HUES48 (cell line): ENCODE results near the gene PYY.

Experiments used
- H3K27ac ChIP-seq: one replicate; pipeline ENCODE4 v1.7.0; 2013; ENCODE audit warnings: low read depth, low read length, inconsistent platforms
- H3K27me3 ChIP-seq: 2 replicates; pipeline ENCODE4 v1.6.1; 2013; ENCODE audit warnings: mild to moderate bottlenecking, low read length; ENCODE audit not compliant: control insufficient read depth, insufficient read depth
- H3K36me3 ChIP-seq: 2 replicates; pipeline ENCODE4 v1.6.1; 2013; ENCODE audit warnings: low read length; ENCODE audit not compliant: control insufficient read depth, insufficient read depth
- H3K4me1 ChIP-seq: 2 replicates; pipeline ENCODE4 v1.6.1; 2013; ENCODE audit warnings: mild to moderate bottlenecking, low read length; ENCODE audit not compliant: control insufficient read depth, insufficient read depth
- H3K4me3 ChIP-seq: 2 replicates; pipeline ENCODE4 v1.5.1; 2013; ENCODE audit warnings: mild to moderate bottlenecking, low read depth, low read length
- H3K9ac ChIP-seq: 2 replicates; pipeline ENCODE4 v1.6.1; 2013; ENCODE audit warnings: mild to moderate bottlenecking, low read depth, low read length, moderate library complexity
- H3K9me3 ChIP-seq: 2 replicates; pipeline ENCODE4 v1.6.1; 2013; ENCODE audit warnings: low read length; ENCODE audit not compliant: control insufficient read depth, insufficient read depth

Gene PYY

GRCh38 chr17:43992641-43993040 is 38.9 kb upstream of the PYY start:
- no peak overlapping the region for H3K27ac ChIP-seq
- H3K4me3 ChIP-seq: no peak overlapping the region
- no peaks in the 10 kb centered on the region for H3K9me3 ChIP-seq
- H3K27me3 ChIP-seq: peaks cover 9% of the 10 kb centered on the region
- no peaks in the 10 kb centered on the region for H3K36me3 ChIP-seq
- H3K9ac ChIP-seq: no peak overlapping the region
- H3K4me1 ChIP-seq: no peaks in the 10 kb centered on the region

DNA sequence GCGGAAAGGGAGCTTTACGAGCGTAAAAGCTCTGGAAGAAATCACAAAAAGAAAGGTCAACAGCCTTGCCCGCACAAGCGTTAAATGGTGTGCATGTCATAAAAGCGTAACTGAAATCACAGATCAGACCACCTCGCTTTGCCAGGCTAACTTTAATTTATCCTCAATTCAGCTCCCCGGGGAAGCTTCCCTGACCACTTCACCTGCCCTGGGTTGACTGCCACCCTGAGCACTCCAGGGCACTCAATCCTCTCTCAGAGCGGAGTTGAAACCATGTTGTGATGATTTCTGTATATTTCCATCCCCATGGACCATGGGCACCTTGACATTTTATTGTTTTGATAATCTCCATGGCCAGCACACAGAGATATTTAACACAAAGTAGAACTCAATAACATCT is 34.6 kb upstream of the PYY start:
- H3K9me3 ChIP-seq: no peaks in the 10 kb centered on the region
- no peak overlapping the region for H3K9ac ChIP-seq
- H3K27ac ChIP-seq: no peak overlapping the region
- H3K4me1 ChIP-seq: no peaks in the 10 kb centered on the region
- H3K27me3 ChIP-seq: peaks cover 15% of the 10 kb centered on the region
- H3K36me3 ChIP-seq: no peaks in the 10 kb centered on the region
- no peak overlapping the region for H3K4me3 ChIP-seq

DNA sequence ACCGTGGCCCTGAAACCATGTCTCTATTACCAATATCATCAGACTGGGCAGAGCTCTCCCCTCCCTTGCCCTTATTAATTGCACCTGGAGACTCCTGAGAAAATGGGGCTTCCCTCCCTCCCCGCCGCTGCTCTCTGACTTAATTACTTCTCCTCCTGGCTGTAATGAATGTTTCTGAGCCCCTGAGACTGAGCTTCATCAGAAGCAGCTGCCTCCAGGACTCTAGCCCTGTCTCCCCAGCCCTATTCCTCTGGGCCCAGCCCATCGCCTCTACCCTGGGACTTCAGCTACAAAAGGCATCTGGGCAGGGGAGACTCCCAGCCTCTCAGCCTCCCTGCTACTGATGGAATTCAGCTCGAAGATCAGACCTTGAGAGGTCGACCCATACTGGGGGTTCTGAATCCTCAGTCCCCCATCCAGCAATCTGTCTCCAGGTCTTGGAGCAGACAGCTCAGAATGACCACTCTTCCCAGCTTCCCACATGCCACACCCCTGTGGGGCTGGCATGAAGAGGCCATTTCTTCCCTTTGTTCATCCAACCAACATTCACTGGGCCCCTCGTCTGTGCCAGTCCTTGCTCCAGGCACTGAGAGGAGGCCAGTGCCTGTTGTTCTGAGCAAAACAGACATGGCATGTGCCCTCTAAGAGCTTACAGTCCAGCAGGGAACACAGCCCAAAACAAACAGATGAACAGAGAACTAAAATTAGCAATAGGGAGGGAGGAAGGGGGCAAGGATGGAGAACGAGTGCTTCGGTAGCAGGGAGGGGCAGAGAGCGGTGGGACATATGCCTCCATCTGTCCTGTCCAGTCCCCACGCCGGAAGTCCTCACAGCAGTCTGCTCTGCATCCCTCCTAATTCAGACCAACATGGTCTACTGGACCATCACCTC is 33.6 kb upstream of the PYY start:
- Histone ChIP-seq H3K27ac (no peak overlapping the region), H3K4me1 (no peaks in the 10 kb centered on the region), H3K36me3 (no peaks in the 10 kb centered on the region), H3K9me3 (no peaks in the 10 kb centered on the region), H3K9ac (no peak overlapping the region), H3K4me3 (no peak overlapping the region), H3K27me3 (peaks cover 24% of the 10 kb centered on the region)

GRCh38 chr17:43986225-43986981 is 32.7 kb upstream of the PYY start:
- H3K9me3 ChIP-seq: no peaks in the 10 kb centered on the region

GRCh38 chr17:43984521-43984920 is 30.8 kb upstream of the PYY start:
- Histone ChIP-seq H3K9me3 (no peaks in the 10 kb centered on the region), H3K4me3 (peak overlapping the region; percentile 75)

More at GRCh38 chr17:43986225-43986981, 32.7 kb upstream of the PYY start:
- H3K4me3 ChIP-seq: no peak overlapping the region
- no peak overlapping the region for H3K27ac ChIP-seq
- no peaks in the 10 kb centered on the region for H3K4me1 ChIP-seq
- H3K36me3 ChIP-seq: no peaks in the 10 kb centered on the region
- H3K27me3 ChIP-seq: peaks cover 27% of the 10 kb centered on the region
- no peak overlapping the region for H3K9ac ChIP-seq

DNA sequence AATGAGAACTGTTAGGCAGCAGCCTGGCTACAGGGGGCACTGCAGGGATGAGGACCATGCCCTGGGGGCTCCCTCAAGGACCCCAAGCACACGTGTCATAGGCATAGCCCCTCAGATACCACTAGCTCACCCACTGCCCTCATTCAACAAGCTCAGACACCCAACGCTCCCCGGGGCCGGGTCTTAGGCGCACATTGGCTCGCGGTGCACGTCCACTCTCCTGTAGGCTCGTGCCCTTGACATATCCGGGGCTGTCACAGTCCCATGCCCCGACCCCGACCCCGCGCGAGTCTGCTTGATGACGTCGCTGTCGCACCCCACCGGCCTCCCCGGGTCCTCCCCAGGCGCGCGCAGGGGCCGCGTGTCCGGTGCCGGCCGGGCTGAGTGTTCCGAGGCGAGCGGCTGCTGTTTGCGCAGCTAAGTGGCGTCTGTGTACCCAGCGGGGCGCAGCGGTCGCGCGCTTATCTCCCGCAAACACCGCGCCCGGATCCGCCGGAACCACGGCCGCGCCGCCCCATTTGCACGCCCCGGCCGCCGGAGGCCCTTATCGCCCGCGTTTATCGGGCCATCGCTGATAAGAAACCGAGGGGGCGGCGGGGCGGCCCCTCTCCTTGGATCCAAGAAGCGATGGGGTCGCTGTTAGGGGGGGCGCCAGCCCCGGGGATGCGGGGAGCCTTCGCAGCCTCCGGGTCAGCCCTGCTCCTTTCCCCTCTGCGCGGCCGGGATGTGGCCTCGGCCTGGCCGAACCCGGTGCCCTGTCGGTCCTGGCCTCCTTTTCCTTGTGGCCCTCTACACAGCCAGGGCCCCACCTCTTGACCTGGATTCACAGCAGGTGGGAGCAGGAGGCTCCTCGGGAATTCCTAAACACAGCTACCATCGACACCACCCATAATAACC is 30.0 kb upstream of the PYY start:
- no peaks in the 10 kb centered on the region for H3K36me3 ChIP-seq
- H3K27me3 ChIP-seq: peaks cover 27% of the 10 kb centered on the region
- H3K4me1 ChIP-seq: no peaks in the 10 kb centered on the region
- H3K9me3 ChIP-seq: no peaks in the 10 kb centered on the region
- H3K9ac ChIP-seq: no peak overlapping the region; the same call in 1 of the 2 replicates
- peak overlapping the region; percentile 75 for H3K4me3 ChIP-seq
- no peak overlapping the region for H3K27ac ChIP-seq

More at GRCh38 chr17:43984521-43984920, 30.8 kb upstream of the PYY start:
- H3K9ac ChIP-seq: no peak overlapping the region
- H3K27ac ChIP-seq: no peak overlapping the region
- H3K4me1 ChIP-seq: no peaks in the 10 kb centered on the region
- peaks cover 27% of the 10 kb centered on the region for H3K27me3 ChIP-seq
- no peaks in the 10 kb centered on the region for H3K36me3 ChIP-seq

- H3K4me3 ChIP-seq: peak overlapping the region; percentile 75
- no peaks in the 10 kb centered on the region for H3K9me3 ChIP-seq
- H3K27ac ChIP-seq: no peak overlapping the region
- H3K36me3 ChIP-seq: no peaks in the 10 kb centered on the region
- H3K9ac ChIP-seq: no peak overlapping the region
- H3K27me3 ChIP-seq: peaks cover 27% of the 10 kb centered on the region
- no peaks in the 10 kb centered on the region for H3K4me1 ChIP-seq
Observed at GRCh38 chr17:43983196-43983514, 29.4 kb upstream of the PYY start.

DNA sequence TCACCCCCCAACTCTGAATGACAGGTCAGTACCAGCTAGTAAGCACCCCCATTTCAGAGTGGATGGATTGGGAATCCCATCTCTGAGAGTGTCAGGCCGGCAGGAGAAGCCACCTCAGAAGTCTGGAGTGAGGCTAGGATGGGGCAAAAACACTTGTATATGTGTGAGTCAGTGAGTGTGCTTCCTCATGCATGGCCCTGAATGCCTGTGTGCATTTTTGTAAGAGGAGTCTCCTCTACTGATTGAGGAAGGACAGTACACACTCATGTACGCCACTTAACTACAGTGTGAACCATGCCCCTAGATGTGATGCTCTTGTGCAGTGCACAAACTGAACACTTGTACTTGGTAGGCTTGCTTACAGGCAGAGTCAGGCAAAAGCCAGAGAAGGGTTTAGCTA is 28.4 kb upstream of the PYY start:
- Histone ChIP-seq H3K36me3 (no peaks in the 10 kb centered on the region), H3K27ac (no peak overlapping the region), H3K9me3 (no peaks in the 10 kb centered on the region), H3K27me3 (peaks cover 27% of the 10 kb centered on the region), H3K9ac (no peak overlapping the region), H3K4me1 (no peaks in the 10 kb centered on the region), H3K4me3 (no peak overlapping the region)

GRCh38 chr17:43979671-43980070 is 25.9 kb upstream of the PYY start:
- H3K27ac ChIP-seq: no peak overlapping the region
- no peaks in the 10 kb centered on the region for H3K4me1 ChIP-seq
- no peaks in the 10 kb centered on the region for H3K9me3 ChIP-seq
- H3K9ac ChIP-seq: no peak overlapping the region
- no peaks in the 10 kb centered on the region for H3K36me3 ChIP-seq
- H3K4me3 ChIP-seq: no peak overlapping the region
- peaks cover 21% of the 10 kb centered on the region for H3K27me3 ChIP-seq

- H3K9ac ChIP-seq: no peak overlapping the region
- no peaks in the 10 kb centered on the region for H3K36me3 ChIP-seq
- no peaks in the 10 kb centered on the region for H3K9me3 ChIP-seq
- H3K4me3 ChIP-seq: no peak overlapping the region
- peaks cover 19% of the 10 kb centered on the region for H3K27me3 ChIP-seq
- no peak overlapping the region for H3K27ac ChIP-seq
- no peaks in the 10 kb centered on the region for H3K4me1 ChIP-seq
Observed at GRCh38 chr17:43979011-43979410, 25.3 kb upstream of the PYY start.
